T-cell (primary cell): ENCODE results near the gene TCFL5. TPM values are rescaled to one million over a fixed set of nuclear protein-coding genes. Genes with fewer than 3 reads are reported as not detected.

Source experiments
- ATAC-seq, 4 experiments: fragments of 200-7000 bp in 3 of 4; fragments of 150-1000 bp in 1 of 4; cut with Tn5 transposase; replicated peaks in 1 of 4; 1 replicate in 3 of 4; 2 replicates in 1 of 4; pipeline ENCODE4 v1.10.0; 2021; ENCODE audit warnings: moderate library complexity in 3 of 4, mild to moderate bottlenecking in 2 of 4, moderate number of reproducible peaks in 1 of 4
- CTCF ChIA-PET, 2 donors: fragments of 300-600 bp; sonication (Branson Sonifier 250); formaldehyde crosslinking; loops; one replicate each; lab custom pipeline; 2022; ENCODE audit warnings: antibody characterized with exemption in 2 of 2; lab: Charles Lee
- POLR2A ChIA-PET, 2 donors: fragments of 300-600 bp; sonication (Branson Sonifier 250); formaldehyde crosslinking; loops; one replicate each; lab custom pipeline; 2022; ENCODE audit warnings: antibody characterized with exemption in 2 of 2; lab: Charles Lee
- DNase-seq, 35 experiments: peaks; one replicate each; pipeline versions ENCODE4 v3.0.0 to v3.0.0-alpha.2; 2013 to 2023
- H3K27ac ChIP-seq: one replicate; pipeline ENCODE4 v1.5.1; 2013; ENCODE audit warnings: low read length
- H3K27me3 ChIP-seq, 2 experiments: replicated peaks in 1 of 2; 1 replicate in 1 of 2; 2 replicates in 1 of 2; pipeline versions ENCODE4 v1.6.1 to v1.7.0; 2013; ENCODE audit warnings: low read length in 1 of 2, mixed read lengths in 1 of 2; ENCODE audit not compliant: control insufficient read depth in 2 of 2, insufficient read depth in 2 of 2; ENCODE audit errors: extremely low read depth in 1 of 2
- H3K36me3 ChIP-seq, 2 donors: 1 replicate in 1 of 2; 2 replicates in 1 of 2; pipeline versions ENCODE4 v1.6.1 to v1.7.0; 2013; ENCODE audit warnings: low read length in 1 of 2; ENCODE audit not compliant: control insufficient read depth in 2 of 2, insufficient read depth in 1 of 2; ENCODE audit errors: extremely low read depth in 1 of 2
- H3K4me1 ChIP-seq, 2 experiments: 1 replicate in 1 of 2; 2 replicates in 1 of 2; pipeline versions ENCODE4 v1.6.1 to v1.7.0; 2013; ENCODE audit warnings: low read length in 2 of 2, mixed read lengths in 1 of 2; ENCODE audit not compliant: insufficient read depth in 2 of 2, control insufficient read depth in 1 of 2; ENCODE audit errors: extremely low read depth in 1 of 2
- H3K4me3 ChIP-seq, 2 donors: 1 replicate in 1 of 2; 2 replicates in 1 of 2; pipeline versions ENCODE4 v1.5.1 to v1.7.0; 2013; ENCODE audit warnings: mild to moderate bottlenecking in 2 of 2, low read length in 1 of 2, moderate library complexity in 1 of 2; ENCODE audit not compliant: control insufficient read depth in 1 of 2; ENCODE audit errors: extremely low read depth in 1 of 2
- H3K9me3 ChIP-seq: 2 replicates; pipeline ENCODE4 v1.7.0; 2013
- H3K27ac Mint-ChIP-seq, 2 donors: one replicate each; pipeline ENCODE4 v1.8.0; 2020 to 2021; ENCODE audit warnings: mild to moderate bottlenecking in 2 of 2, mixed read lengths in 2 of 2
- H3K27me3 Mint-ChIP-seq, 2 donors: one replicate each; pipeline ENCODE4 v1.8.0; 2021 to 2022; ENCODE audit warnings: mixed read lengths in 2 of 2
- H3K36me3 Mint-ChIP-seq: one replicate; pipeline ENCODE4 v1.8.0; 2021; ENCODE audit warnings: mixed read lengths
- H3K4me1 Mint-ChIP-seq, 3 donors: one replicate each; pipeline ENCODE4 v1.8.0; 2020 to 2022; ENCODE audit warnings: mixed read lengths in 3 of 3, mild to moderate bottlenecking in 1 of 3
- H3K4me3 Mint-ChIP-seq, 3 donors: one replicate each; pipeline ENCODE4 v1.8.0; 2020 to 2022; ENCODE audit warnings: mild to moderate bottlenecking in 3 of 3, mixed read lengths in 3 of 3, moderate library complexity in 3 of 3
- H3K9me3 Mint-ChIP-seq, 3 donors: one replicate each; pipeline ENCODE4 v1.8.0; 2020 to 2022; ENCODE audit warnings: mixed read lengths in 3 of 3
- WGBS: methylation state at CpG from one replicate; pipeline ENCODE4 v1.1.5; 2013; ENCODE audit warnings: missing lambda C conversion rate; ENCODE audit not compliant: insufficient coverage; 5-methylcytosine and 5-hydroxymethylcytosine counted together
- total RNA-seq, 35 experiments: library from RNA in 6 of 35; stranded (reverse) in 6 of 35; fragments of 120-200 nt in 1 of 35; gene quantifications; one replicate each; pipeline versions ENCODE4 v1.2.1 to v1.2.4 and lab custom pipeline; 2013 to 2026

TCFL5 gene
- total RNA-seq, 5 donors from 2014 or later (not counting 1 experiment from before 2014, with no cell fraction given): 5.0 to 12.7 (median 8.5) TPM

DNA sequence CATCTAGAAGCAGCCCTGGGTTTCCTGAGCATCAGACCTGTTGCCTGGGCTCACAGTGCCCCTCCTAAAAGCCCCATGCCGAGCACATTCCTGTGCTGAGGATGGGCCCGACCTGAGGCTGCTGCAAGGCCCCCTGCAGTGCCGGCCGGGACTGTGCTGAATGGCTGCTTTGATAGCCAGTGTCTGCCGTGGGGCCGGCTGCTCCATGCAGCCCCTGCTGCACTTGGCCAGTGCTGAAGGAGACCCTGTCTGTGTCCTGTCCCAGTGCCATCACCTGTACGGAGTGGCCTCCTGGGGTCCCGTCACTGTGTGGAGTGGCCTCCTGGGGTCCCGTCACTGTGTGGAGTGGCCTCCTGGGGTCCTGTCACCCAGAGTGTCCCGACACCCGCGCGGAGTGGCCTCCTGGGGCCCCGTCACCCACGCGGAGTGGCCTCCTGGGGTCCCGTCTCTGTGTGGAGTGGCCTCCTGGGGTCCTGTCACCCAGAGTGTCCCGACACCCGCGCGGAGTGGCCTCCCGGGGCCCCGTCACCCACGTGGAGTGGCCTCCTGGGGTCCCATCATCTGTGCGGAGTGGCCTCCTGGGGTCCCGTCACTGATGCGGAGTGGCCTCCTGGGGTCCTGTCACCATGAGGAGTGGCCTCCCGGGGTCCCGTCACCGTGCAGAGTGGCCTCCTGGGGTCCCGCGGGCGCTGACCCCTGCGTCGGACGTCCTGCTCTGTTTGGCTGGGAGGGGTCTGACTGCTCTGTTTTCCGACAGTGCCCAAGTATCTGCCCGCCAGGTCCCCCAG is 37.7 kb downstream of the TCFL5 start:
- H3K4me1 ChIP-seq: peaks cover 6 to 20% of the 10 kb centered on the region in 2 experiments
- H3K36me3 ChIP-seq: no peaks in the 10 kb centered on the region
- Mint-ChIP-seq H3K9me3 (no peaks in the 10 kb centered on the region), H3K4me3 (no peak overlapping the region), H3K27me3 (peaks cover 0 to 6% of the 10 kb centered on the region in 2 donors), H3K27ac (no peak overlapping the region), H3K4me1 (peaks cover 0 to 14% (median 2%) of the 10 kb centered on the region in 3 donors), H3K36me3 (no peaks in the 10 kb centered on the region)
- H3K27me3 ChIP-seq: peaks cover 0 to 41% of the 10 kb centered on the region in 2 experiments
- ChIA-PET POLR2A (no interaction called here), CTCF (no interaction called here)
- no peaks in the 10 kb centered on the region for H3K9me3 ChIP-seq
- H3K27ac ChIP-seq: no peak overlapping the region
- no peak for DNase-seq
- ATAC-seq: no peak
- no peak overlapping the region for H3K4me3 ChIP-seq
- 92% methylated on average over 38 of the region's 38 CpGs for WGBS

DNA sequence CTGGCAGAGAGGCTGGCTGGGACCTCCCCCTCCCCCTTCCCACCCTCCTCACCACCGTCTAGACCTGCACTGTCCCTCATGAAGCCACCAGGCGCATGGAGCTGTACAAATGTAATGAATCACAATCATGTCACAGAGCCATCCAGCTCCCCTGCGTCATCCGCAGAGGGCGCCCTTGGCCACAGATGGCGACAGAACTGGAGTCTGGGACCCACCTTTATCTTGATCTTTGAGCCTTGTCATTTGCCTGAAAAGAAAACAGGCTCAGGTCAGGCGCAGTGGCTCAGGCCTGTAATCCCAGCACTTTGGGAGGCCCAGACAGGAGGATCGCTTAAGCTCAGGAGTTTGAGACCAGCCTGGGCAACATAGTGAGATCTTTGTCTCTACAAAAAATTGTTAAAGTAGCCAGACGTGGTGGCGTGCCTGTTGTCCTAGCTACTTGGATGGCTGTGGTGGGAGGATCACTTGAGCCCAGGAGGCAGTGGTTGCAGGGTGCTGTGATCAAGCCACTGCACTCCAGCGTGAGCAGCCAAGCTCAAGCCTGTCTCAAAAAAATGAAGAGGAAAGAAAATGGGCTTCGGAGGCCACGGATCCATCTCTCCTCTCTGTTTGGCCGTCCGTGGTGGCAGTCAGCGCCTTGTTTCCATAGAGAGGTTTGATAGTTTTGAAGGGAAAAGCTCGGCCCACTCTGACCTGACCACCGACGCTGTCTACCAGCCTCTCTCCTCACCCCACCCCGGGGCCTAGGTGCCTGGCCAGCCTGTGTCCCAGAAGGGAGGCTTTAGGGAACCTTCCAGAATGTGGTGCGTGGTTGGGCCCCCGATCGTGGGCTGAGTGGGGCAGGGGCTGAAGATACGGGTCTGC is 38.6 kb downstream of the TCFL5 start:
- H3K9me3 Mint-ChIP-seq: no peaks in the 10 kb centered on the region
- ChIA-PET CTCF (no interaction called here), POLR2A (no interaction called here)
- Histone ChIP-seq H3K36me3 (no peaks in the 10 kb centered on the region), H3K4me1 (peaks cover 6 to 20% of the 10 kb centered on the region in 2 experiments), H3K9me3 (no peaks in the 10 kb centered on the region), H3K27ac (no peak overlapping the region), H3K4me3 (no peak overlapping the region), H3K27me3 (peaks cover 0 to 49% of the 10 kb centered on the region in 2 experiments)
- ATAC-seq: peak in 1 of 4 experiments; percentile 28
- H3K4me3 Mint-ChIP-seq: peak overlapping the region in 1 of 3 donors; percentile 42
- no peaks in the 10 kb centered on the region for H3K36me3 Mint-ChIP-seq
- peaks cover 0 to 12% of the 10 kb centered on the region in 2 donors for H3K27me3 Mint-ChIP-seq
- H3K27ac Mint-ChIP-seq: no peak overlapping the region
- 72% methylated on average over 15 of the region's 24 CpGs for WGBS
- DNase-seq: peak in 3 of 35 experiments; percentile 21 to 46 (median 37)
- peaks cover 0 to 14% (median 2%) of the 10 kb centered on the region in 3 donors for H3K4me1 Mint-ChIP-seq

DNA sequence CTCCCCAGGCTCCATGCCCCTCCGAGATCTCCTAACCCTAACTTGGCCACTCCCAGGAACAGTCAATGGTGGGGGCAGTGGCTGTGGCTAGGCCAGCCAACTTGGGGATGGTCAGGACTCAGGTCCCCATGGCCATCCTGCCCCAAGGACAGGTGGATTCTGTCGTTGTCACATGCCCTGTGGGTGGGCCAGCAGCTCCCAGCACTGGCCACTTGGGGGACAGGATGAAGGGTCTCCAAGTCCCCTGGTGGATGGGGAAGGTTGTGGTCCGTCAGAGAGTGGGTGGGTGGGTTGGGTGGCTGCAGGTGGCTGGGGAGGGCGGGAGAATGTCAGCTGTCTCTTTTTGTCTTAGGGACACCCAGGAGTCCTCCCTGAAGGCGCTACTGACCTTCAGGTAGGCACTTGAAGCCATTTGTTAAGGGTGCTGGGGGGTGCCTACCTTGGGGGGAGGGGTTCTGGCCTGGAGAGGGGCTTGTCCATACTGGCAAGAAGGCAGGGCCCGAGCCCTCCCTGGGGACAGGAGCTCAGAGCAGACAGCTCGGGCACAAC is 39.3 kb downstream of the TCFL5 start:
- Mint-ChIP-seq H3K36me3 (no peaks in the 10 kb centered on the region), H3K9me3 (no peaks in the 10 kb centered on the region), H3K4me3 (no peak overlapping the region), H3K27me3 (peaks cover 0 to 16% of the 10 kb centered on the region in 2 donors), H3K27ac (no peak overlapping the region), H3K4me1 (peaks cover 0 to 14% (median 2%) of the 10 kb centered on the region in 3 donors)
- Histone ChIP-seq H3K27ac (no peak overlapping the region), H3K27me3 (peaks cover 0 to 56% of the 10 kb centered on the region in 2 experiments), H3K4me1 (peaks cover 6 to 24% of the 10 kb centered on the region in 2 experiments), H3K36me3 (no peaks in the 10 kb centered on the region), H3K9me3 (no peaks in the 10 kb centered on the region), H3K4me3 (no peak overlapping the region)
- WGBS: 51% methylated on average over 2 of the region's 7 CpGs
- DNase-seq (no peak), ATAC-seq (no peak)
- ChIA-PET POLR2A (no interaction called here), CTCF (no interaction called here)

DNA sequence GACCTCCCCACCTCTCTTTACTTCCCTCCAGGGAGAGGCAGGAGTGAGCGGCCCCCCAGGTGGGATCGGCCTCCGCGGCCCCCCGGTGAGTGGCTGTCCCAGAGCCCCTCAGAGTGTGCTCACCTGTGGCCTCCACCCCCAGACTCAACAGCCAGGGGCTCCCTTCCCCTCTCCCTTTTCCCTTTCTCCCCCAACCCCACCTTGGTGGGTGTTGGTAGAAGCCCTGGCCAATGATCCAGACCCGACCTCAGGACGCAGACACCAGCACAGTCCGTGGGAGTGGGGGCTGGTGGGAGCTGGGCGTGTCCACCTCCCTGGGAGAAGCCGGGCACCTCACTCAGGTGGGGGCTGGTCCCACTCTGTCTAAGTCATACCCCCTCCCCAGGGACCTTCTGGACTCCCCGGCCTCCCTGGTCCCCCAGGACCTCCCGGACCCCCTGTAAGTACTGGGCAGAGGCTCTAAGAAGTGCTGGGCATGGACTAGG is 39.9 kb downstream of the TCFL5 start:
- WGBS: no CpG with 5 or more reads among the region's 12 CpGs

DNA sequence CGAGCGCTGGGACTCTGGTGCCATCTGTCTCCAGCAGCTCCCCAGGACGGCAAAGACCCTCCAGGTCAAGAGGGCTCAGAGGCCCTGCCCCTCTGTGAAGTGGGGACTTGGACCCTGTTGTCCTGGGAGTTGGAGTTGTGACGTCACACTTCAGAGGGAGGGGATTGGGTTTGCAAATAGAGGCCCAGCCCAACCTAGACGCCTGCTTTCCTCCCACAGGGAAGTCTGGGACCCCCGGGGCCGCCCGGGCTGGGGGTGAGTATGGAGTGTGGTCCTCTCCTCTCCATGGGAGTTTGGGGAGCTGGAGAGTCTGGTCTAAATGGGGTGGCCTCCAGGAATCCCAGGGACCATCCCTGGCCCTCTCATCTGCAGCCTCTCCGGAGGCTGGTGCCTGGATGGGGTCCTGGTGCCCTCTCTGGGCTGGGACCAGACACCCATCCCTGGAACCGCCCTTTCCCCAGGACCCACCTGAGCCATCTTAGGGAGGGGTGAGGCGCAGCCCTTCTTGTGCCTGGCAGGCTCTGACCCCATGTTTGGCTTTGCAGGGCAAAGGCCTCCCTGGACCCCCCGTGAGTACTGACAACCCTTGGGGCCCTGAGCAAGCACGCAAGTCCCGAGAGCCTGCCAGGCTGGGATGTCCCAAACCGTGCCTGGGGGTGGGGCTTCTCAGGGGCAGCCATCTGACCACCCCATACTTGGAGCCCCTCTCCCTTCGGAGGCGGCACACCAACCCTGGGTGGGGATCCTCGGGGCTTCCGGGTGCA is 40.5 kb downstream of the TCFL5 start:
- H3K9me3 Mint-ChIP-seq: no peaks in the 10 kb centered on the region
- H3K4me1 ChIP-seq: peaks cover 6 to 31% of the 10 kb centered on the region in 2 experiments
- H3K27ac Mint-ChIP-seq: no peak overlapping the region
- H3K27me3 ChIP-seq: peaks cover 0 to 60% of the 10 kb centered on the region in 2 experiments
- DNase-seq (no peak), ATAC-seq (no peak)
- H3K9me3 ChIP-seq: no peaks in the 10 kb centered on the region
- H3K4me3 Mint-ChIP-seq: no peak overlapping the region
- no peak overlapping the region for H3K27ac ChIP-seq
- no peaks in the 10 kb centered on the region for H3K36me3 ChIP-seq
- no peaks in the 10 kb centered on the region for H3K36me3 Mint-ChIP-seq
- WGBS: 91% methylated on average over 13 of the region's 19 CpGs
- H3K27me3 Mint-ChIP-seq: peaks cover 0 to 18% of the 10 kb centered on the region in 2 donors
- POLR2A ChIA-PET: no interaction called here
- CTCF ChIA-PET: interaction anchor here in 1 of 2 donors (0.6 kb wide), 1 partner anchor 80 kb away, joined by 3 read pairs; no protein-coding TSS in a partner anchor
- H3K4me3 ChIP-seq: no peak overlapping the region
- H3K4me1 Mint-ChIP-seq: peaks cover 0 to 16% (median 2%) of the 10 kb centered on the region in 3 donors

More for the DNA sequence above, 39.9 kb downstream of the TCFL5 start:
- H3K4me1 Mint-ChIP-seq: peaks cover 0 to 14% (median 2%) of the 10 kb centered on the region in 3 donors
- no peak for DNase-seq
- no peaks in the 10 kb centered on the region for H3K9me3 ChIP-seq
- H3K4me3 Mint-ChIP-seq: no peak overlapping the region
- peaks cover 0 to 57% of the 10 kb centered on the region in 2 experiments for H3K27me3 ChIP-seq
- no peaks in the 10 kb centered on the region for H3K36me3 Mint-ChIP-seq
- H3K36me3 ChIP-seq: no peaks in the 10 kb centered on the region
- no peak overlapping the region for H3K27ac ChIP-seq
- peaks cover 0 to 16% of the 10 kb centered on the region in 2 donors for H3K27me3 Mint-ChIP-seq
- H3K4me1 ChIP-seq: peaks cover 6 to 25% of the 10 kb centered on the region in 2 experiments
- no peak overlapping the region for H3K27ac Mint-ChIP-seq
- ATAC-seq: no peak
- ChIA-PET POLR2A (no interaction called here), CTCF (no interaction called here)
- no peak overlapping the region for H3K4me3 ChIP-seq
- no peaks in the 10 kb centered on the region for H3K9me3 Mint-ChIP-seq
